ENCODE data around the gene SARM1. TPM values are rescaled to one million over a fixed set of nuclear protein-coding genes. Genes with fewer than 3 reads are reported as not detected.

SARM1 gene
- total RNA-seq, 6 experiments from 2014 or later, result 15.1 to 18.9 (median 16.8) TPM

- TF ChIP-seq, protein P1, sequence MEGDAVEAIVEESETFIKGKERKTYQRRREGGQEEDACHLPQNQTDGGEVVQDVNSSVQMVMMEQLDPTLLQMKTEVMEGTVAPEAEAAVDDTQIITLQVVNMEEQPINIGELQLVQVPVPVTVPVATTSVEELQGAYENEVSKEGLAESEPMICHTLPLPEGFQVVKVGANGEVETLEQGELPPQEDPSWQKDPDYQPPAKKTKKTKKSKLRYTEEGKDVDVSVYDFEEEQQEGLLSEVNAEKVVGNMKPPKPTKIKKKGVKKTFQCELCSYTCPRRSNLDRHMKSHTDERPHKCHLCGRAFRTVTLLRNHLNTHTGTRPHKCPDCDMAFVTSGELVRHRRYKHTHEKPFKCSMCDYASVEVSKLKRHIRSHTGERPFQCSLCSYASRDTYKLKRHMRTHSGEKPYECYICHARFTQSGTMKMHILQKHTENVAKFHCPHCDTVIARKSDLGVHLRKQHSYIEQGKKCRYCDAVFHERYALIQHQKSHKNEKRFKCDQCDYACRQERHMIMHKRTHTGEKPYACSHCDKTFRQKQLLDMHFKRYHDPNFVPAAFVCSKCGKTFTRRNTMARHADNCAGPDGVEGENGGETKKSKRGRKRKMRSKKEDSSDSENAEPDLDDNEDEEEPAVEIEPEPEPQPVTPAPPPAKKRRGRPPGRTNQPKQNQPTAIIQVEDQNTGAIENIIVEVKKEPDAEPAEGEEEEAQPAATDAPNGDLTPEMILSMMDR (IDR thresholded peaks at IDR 0.05), result peak; percentile 5; the same call in 1 of the 2 replicates
- DNase-seq, result no peak
- Mint-ChIP-seq H3K4me1 (ENCODE audit: low read depth) (no peaks in the 10 kb centered on the region), H3K27ac (no peak overlapping the region), H3K27me3 (ENCODE audit: insufficient read depth) (peaks cover 19% of the 10 kb centered on the region), H3K4me3 (no peak overlapping the region), H3K9me3 (no peaks in the 10 kb centered on the region), H3K36me3 (ENCODE audit: low read depth) (no peaks in the 10 kb centered on the region)
These were observed 42.3 kb downstream of the SARM1 start for GRCh38 chr17:28413804-28414203.

DNA sequence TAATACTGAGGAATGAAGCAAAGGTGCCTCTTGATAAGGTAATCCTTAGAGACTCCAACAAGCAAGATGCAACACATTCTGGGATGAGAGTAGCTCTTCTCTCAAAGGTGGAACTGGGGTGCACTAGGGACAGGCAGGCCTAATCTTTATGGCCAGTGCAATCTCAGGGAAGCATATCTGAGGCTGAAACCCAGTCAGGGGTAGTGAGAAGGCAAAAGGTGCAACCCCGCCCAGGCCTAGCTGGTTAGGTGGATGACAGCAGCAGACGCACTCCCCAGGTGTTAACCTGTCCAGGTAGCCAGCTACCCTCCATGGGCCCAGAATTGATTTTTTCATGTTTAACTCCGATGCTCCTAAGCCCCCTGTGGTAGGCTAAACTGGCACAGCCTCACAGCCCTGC, 44.4 kb downstream of the SARM1 start:
- peaks cover 19% of the 10 kb centered on the region for H3K27me3 Mint-ChIP-seq (ENCODE audit: insufficient read depth)

DNA sequence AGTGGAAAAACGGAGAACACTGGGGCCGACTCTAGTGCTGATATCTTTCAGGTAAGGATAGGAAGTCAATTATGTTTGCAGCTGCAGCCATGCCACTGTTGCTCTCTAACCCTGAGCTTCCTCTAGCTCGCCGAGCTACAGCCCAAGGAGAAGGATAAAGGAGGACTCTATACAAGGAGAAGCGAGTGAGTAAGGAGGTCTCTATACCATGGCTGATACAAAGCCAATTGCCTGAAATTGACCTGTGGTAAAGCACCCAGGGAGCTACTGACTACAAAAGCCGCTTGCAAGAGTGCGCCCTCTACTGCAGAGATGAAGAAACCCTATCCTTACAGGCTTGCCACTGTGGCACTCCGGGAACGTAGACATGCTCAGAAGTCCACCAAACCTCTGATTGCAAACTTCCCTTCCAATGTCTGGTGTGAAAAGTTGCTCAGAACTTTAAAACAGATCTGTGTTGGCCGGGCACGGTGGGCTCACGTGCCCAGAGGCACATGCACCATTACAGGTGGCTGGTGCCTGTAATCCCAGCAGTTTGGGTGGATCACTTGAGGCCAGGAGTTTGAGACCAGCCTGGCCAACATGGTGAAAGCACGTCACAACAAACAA, 45.3 kb downstream of the SARM1 start:
- Mint-ChIP-seq H3K27me3 (ENCODE audit: insufficient read depth) (peaks cover 17% of the 10 kb centered on the region), H3K4me1 (ENCODE audit: low read depth) (no peaks in the 10 kb centered on the region), H3K36me3 (ENCODE audit: low read depth) (no peaks in the 10 kb centered on the region), H3K4me3 (no peak overlapping the region), H3K27ac (no peak overlapping the region), H3K9me3 (no peaks in the 10 kb centered on the region)
- TF ChIP-seq, protein P1 (IDR thresholded peaks at IDR 0.05), result peak; percentile 83
- DNase-seq, result peak; percentile 56

More for the DNA sequence above, 44.4 kb downstream of the SARM1 start:
- Mint-ChIP-seq H3K9me3 (no peaks in the 10 kb centered on the region), H3K36me3 (ENCODE audit: low read depth) (no peaks in the 10 kb centered on the region), H3K27ac (no peak overlapping the region), H3K4me3 (no peak overlapping the region), H3K4me1 (ENCODE audit: low read depth) (no peaks in the 10 kb centered on the region)
- TF ChIP-seq, protein P1 (IDR thresholded peaks at IDR 0.05), result no peak
- DNase-seq, result no peak

GRCh38 chr17:28421787-28422305, 50.4 kb downstream of the SARM1 start:
- H3K27me3 Mint-ChIP-seq (ENCODE audit: insufficient read depth), result peaks cover 19% of the 10 kb centered on the region
- H3K27ac Mint-ChIP-seq, result no peak overlapping the region
- DNase-seq, result no peak
- H3K4me3 Mint-ChIP-seq, result no peak overlapping the region
- no peaks in the 10 kb centered on the region for H3K9me3 Mint-ChIP-seq
- H3K4me1 Mint-ChIP-seq (ENCODE audit: low read depth), result no peaks in the 10 kb centered on the region
- TF ChIP-seq, protein P1 (IDR thresholded peaks at IDR 0.05), result no peak
- no peaks in the 10 kb centered on the region for H3K36me3 Mint-ChIP-seq (ENCODE audit: low read depth)

DNA sequence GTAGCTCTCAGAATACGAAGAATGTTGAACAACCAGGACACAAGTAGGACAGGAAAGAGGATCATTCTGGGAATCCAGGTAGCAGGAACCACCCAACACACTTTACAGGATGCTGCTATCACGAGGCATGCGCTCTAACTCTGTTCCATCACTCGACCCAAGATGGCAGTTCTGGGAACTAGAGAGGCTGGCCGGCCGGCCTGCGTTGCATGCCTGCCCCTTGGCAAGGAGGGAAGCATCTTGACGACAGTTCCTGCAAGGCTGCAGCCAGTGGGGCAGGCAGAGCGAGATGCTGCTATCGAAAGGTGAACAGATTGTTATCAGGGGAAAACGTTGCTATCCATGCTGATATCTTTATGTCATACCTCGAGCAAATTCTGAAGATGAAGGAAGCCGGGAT, 53.7 kb downstream of the SARM1 start:
- Mint-ChIP-seq H3K27ac (no peak overlapping the region), H3K4me1 (ENCODE audit: low read depth) (no peaks in the 10 kb centered on the region), H3K27me3 (ENCODE audit: insufficient read depth) (peaks cover 15% of the 10 kb centered on the region), H3K9me3 (no peaks in the 10 kb centered on the region), H3K4me3 (no peak overlapping the region), H3K36me3 (ENCODE audit: low read depth) (no peaks in the 10 kb centered on the region)
- TF ChIP-seq, protein P1 (IDR thresholded peaks at IDR 0.05), result no peak
- no peak for DNase-seq

All from HFFc6 (cell line).